ENCODE measurements around the gene SET. TPM values are rescaled to one million over a fixed set of nuclear protein-coding genes. Genes with fewer than 3 reads are reported as not detected.

Gene SET
- total and polyA plus RNA-seq, 2 donors (not counting 3 experiments of a cell fraction or from before 2014, with no cell fraction given), result 61.1 to 483 TPM

GRCh38 chr9:128704356-128704670, 15.3 kb downstream of the SET start:
- ChIA-PET POLR2A (no interaction called here), CTCF (interaction anchor here (1.0 to 2.1 kb wide), 2 partner anchors 9 to 20 kb away, joined by 3 to 7 read pairs; partner anchors contain the start of gene ZDHHC12)
- no peak overlapping the region for H2AFZ ChIP-seq (ENCODE audit: low read depth, low read length)
- H3K9me3 ChIP-seq (replicated peaks; ENCODE audit: control insufficient read depth, insufficient read depth, low read length), result no peaks in the 10 kb centered on the region
- no peak for TF ChIP-seq GATA2 (IDR thresholded peaks at IDR 0.05; ENCODE audit: insufficient read depth, insufficient read length, low read depth, low read length)
- no peak for TF ChIP-seq FOS (IDR thresholded peaks at IDR 0.05; ENCODE audit: borderline replicate concordance, insufficient read depth, low read length)
- TF ChIP-seq POLR2A (IDR thresholded peaks at IDR 0.05; ENCODE audit: low read depth, low read length), result no peak
- no peak for TF ChIP-seq JUN (IDR thresholded peaks at IDR 0.05; ENCODE audit: borderline replicate concordance, insufficient read depth, insufficient read length, low read depth)
- TF ChIP-seq POLR2AphosphoS5 (IDR thresholded peaks at IDR 0.05; ENCODE audit: insufficient read depth, low read depth, low read length), result no peak
- TF ChIP-seq, protein P1, sequence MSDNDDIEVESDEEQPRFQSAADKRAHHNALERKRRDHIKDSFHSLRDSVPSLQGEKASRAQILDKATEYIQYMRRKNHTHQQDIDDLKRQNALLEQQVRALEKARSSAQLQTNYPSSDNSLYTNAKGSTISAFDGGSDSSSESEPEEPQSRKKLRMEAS (IDR thresholded peaks at IDR 0.05; ENCODE audit: insufficient read depth, insufficient read length), result no peak
- TF ChIP-seq MYC (IDR thresholded peaks at IDR 0.05; ENCODE audit: low read depth, low read length), result no peak
- no peak for TF ChIP-seq CTCF (IDR thresholded peaks at IDR 0.05; ENCODE audit: extremely low read depth in 1 of 2, insufficient read depth in 1 of 2, low read depth in 1 of 2, low read length in 2 of 2)
- no peak for TF ChIP-seq EZH2 (IDR thresholded peaks at IDR 0.05; ENCODE audit: borderline replicate concordance, low read depth, low read length, severe bottlenecking)
- no peak overlapping the region for H3K4me3 ChIP-seq (replicated peaks in 1 of 3; ENCODE audit: insufficient read depth in 1 of 3, low read depth in 1 of 3, low read length in 3 of 3)
- H3K27me3 ChIP-seq (ENCODE audit: control insufficient read depth in 2 of 2, insufficient read depth in 2 of 2, low read length in 2 of 2), result no peaks in the 10 kb centered on the region
- H3K36me3 ChIP-seq (ENCODE audit: control insufficient read depth in 2 of 2, extremely low read depth in 1 of 2, insufficient read depth in 2 of 2, low read length in 2 of 2), result peaks cover 2 to 4% of the 10 kb centered on the region in 2 experiments
- no peak for FAIRE-seq
- no TSS peak for BruUV-seq (replicated peaks)
- H3K27ac ChIP-seq (ENCODE audit: insufficient read depth, low read depth, low read length), result no peak overlapping the region
- DNase-seq (ENCODE audit: low read depth, low spot score), result no peak
- peaks cover 14% of the 10 kb centered on the region for H3K4me1 ChIP-seq (ENCODE audit: control insufficient read depth, extremely low read depth, insufficient read depth, low read length)
- H3K9ac ChIP-seq (replicated peaks; ENCODE audit: extremely low read depth, insufficient read depth, low read length), result no peak overlapping the region
- peak overlapping the region; percentile 68 for H3K4me2 ChIP-seq (ENCODE audit: insufficient read depth, low read length)
- no peaks in the 10 kb centered on the region for H4K20me1 ChIP-seq (replicated peaks; ENCODE audit: control insufficient read depth, extremely low read depth, insufficient read depth, low read length)
- H3K79me2 ChIP-seq (ENCODE audit: control insufficient read depth, insufficient read depth, low read length), result peaks cover 10% of the 10 kb centered on the region
- H3K9me1 ChIP-seq (replicated peaks; ENCODE audit: control insufficient read depth, extremely low read depth, insufficient read depth, low read length), result no peaks in the 10 kb centered on the region
- dilution Hi-C loops (cut with MboI; ENCODE audit: extremely low pct_ligation_motif_present, low sequenced_read_pairs) (no loop called here), intact Hi-C loops (cut with micrococcal nuclease) (no loop called here)
